Suppressor macrophage treated with lipopolysaccharide for 4 hours (primary cell): Measurements from ENCODE around the gene ALDH2.
"Not testable (repeated sequence)": the region's sequence is repeated elsewhere in the genome, so short reads cannot be mapped to it uniquely, and the experiment has no call there.

ENCODE experiments used
- DNase-seq: peaks from one replicate; pipeline ENCODE4 v3.0.0-alpha.2; 2020

Gene ALDH2

DNA sequence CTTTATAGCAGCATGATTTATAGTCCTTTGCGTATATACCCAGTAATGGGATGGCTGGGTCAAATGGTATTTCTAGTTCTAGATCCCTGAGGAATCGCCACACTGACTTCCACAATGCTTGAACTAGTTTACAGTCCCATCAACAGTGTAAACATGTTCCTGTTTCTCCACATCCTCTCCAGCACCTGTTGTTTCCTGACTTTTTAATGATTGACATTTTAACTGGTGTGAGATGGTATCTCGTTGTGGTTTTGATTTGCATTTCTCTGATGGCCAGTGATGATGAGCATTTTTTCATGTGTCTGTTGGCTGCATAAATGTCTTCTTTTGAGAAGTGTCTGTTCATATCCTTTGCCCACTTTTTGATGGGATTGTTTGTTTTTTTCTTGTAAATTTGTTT is 62.9 kb downstream of the ALDH2 start:
- DNase-seq = not testable (repeated sequence)

DNA sequence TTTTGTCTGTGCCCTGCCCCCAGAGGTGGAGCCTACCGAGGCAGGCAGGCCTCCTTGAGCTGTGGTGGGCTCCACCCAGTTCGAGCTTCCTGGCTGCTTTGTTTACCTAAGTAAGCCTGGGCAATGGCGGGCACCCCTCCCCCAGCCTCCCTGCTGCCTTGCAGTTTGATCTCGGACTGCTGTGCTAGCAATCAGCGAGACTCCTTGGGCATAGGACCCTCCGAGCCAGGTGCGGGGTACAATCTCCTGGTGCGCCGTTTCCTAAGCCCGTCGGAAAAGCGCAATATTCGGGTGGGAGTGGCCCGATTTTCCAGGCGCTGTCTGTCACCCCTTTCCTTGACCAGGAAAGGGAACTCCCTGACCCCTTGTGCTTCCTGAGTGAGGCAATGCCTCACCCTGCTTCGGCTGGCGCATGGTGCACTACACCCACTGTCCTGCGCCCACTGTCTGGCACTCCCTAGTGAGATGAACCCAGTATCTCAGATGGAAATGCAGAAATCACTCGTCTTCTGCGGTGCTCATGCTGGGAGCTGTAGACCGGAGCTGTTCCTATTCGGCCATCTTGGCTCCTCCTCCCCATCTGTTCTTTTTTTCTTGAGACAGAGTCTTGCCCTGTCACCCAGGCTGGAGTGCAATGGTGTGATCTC is 68.1 kb downstream of the ALDH2 start:
- peak; percentile 43 for DNase-seq

DNA sequence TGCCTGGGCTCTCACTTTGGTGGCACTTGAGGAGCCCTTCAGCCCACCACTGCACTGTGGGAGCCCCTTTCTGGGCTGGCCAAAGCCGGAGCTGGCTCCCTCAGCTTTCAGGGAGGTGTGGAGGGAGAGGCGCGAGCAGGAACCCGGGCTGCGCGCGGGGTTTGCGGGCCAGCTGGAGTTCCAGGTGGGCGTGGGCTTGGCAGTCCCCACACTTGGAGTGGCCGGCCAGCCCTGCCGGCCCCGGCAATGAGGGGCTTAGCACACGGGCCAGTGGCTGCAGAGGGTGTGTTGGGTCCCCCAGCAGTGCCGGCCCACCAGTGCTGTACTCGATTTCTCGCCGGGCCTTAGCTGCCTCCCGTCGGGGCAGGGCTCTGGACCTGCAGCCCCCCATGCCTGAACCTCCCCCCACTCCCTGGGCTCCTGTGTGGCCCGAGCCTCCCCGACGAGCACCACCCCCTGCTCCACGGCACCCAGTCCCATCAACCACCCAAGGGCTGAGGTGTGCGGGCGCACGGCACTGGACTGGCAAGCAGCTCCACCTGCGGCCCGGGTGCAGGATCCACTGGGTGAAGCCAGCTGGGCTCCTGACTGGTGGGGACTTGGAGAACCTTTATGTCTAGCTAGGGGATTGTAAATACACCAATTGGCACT is 68.9 kb downstream of the ALDH2 start:
- not testable (repeated sequence) for DNase-seq

DNA sequence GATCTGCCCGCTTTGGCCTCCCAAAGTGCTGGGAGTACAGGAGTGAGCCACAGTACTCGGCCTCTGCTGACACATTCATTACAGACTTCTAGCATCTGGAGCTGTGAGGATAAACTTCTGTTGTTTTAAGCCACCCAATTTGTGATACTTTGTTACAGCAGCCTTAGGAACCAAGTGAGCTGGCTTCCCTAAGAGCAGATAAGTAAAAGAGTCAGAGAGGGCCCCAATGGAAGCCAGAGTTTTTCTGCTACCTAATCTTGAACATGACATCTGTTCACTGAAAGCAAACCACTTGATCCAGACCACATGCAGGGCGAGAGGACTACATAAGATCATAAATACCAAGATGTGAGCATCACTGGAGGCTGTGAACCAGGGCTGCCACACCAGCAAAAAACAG is 71.6 kb downstream of the ALDH2 start:
- no peak for DNase-seq

DNA sequence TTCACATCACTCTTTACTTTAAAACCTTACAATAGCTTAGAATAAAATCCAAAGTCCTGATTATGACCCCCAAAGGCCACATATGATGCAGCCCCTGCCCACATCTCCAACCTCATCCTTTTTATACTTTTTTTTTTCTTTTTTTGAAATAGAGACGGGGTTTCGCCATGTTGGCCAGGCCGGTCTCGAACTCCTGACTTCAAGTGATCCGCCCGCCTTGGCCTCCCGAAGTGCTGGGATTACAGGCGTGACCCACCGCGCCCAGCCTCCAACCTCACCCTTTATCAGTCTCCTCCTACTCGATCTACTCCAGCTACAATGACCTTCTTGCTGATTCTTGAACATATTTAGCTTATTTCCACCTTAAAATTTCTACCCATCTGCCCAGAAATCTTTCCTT is 74.1 kb downstream of the ALDH2 start:
- DNase-seq = no peak

DNA sequence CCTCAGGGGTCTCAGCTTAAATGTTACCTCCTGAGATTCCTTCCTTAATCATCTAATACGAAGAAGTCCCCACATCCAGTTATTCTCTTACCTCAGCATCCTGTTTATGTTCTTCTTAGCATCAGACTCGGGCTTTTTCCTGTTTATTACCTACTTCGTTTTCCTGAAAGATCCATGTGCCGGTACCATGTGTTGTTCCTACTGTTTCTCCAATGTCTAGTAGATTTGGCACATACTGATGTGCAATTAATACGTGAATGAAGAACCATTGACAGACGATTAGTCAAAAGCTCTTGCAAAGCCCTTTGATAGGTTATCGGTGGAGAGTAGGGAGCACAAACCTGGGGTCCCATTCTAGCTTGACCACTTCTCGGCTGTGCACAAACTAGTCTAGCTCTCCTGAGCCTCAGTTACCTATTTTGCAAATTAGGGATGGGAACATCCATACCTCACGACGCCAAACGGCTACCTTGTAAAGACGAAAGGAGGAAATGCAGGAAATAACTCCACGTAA is 74.6 kb downstream of the ALDH2 start:
- DNase-seq = peak; percentile 11

DNA sequence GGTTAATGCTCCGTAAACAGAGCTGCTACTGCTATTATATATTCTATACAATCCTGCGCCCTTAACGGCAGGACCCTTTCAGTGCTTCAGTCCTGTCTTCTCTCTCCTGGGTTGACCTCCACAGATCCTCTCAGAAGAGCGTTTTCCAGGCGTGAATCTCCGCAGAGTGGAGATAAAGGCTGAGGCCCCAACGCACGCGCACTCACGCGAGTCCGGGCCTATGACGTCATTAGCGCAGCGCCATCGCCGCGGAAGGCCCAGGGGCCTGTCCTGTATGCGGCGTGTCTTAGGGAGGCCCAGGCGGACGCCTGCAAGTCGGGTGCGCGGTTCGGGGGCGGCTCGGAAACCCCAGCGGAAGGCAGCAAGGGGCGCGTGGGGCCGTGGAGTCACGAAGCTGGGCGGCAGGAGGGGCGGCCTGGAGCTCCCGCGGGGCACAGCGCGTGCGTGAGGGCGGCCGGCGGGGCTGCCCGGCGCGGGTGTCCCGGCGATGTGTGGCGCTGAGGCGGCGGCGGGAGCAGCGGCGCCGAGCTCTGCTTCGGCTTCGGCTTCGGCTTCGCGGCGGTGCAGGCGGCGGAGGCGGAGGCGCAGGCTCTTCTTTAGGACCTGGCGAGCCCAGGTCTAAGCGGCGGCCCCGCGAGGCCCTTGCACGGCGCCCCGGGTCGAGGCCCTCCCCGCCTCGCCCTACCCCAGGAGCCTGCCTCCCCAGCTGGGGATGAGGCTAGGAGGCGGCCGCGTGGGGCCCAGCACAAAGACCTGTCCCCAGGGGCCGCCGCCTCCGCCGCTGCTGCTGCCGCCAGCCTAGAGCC is 75.2 kb downstream of the ALDH2 start, which contains the start of gene MAPKAPK5:
TSS of gene MAPKAPK5 (plus strand) at position 479 of the 806 bp plus-strand sequence. CDS start 506 bp downstream, outside the sequence.
- peak; percentile 97 for DNase-seq

DNA sequence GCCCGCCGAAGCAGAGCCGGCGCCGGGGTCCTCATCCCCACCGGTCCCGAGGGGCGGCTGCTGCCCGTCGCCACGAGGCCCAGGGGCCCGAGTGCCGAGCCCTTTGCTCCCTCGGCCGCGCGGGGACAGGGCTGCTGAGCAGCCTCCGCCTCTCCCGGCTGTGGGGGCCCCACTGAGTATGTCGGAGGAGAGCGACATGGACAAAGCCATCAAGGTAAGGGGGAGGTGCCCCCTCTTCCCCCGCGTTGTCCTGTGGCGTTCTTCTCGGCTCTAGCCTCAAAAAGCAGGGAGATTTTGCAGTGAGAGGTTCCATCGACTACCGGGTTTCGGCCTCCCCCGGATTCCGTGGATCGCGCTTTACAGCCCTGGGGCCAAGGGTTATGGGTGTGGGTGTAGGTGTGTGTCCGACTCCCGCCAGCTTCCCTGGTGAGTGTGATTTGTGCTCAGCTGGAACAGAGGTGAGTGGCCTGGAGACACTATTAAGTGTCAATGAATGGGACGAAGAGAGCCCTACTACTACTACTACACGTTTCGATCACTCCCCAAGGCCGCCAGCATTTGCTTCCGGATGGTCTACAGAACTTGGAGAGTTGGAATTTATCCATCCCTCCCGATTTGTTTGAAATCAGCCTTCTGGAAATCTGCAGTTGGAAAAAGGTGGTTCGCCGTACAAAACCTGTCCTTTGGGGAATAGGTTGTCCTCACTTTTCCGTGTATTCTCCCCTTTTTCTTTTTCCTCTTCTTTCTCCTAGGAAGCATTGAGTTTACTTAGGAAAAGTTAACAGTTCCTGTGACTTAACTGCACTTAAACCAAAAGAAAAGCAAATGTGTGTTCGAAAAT is 76.0 kb downstream of the ALDH2 start:
- no peak for DNase-seq

DNA sequence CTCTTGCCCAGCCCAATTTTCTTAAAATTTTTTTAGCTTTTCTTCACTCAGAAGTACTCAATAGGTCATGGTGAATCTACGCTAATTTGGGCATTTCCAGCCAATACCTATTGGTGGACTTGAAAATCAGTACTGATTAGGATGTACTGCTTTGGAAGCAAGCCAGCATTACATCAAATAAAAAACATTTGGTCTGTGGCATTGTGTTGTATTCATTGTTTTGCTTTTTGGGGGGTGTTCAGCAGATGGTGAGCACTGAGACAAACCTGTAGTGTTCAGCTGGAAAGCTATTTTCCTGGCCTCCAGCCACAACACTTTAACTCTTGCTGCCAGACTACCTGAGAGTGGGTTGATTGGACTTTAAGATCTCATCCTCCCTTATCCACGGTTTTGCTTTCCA is 79.3 kb downstream of the ALDH2 start:
- DNase-seq = no peak

DNA sequence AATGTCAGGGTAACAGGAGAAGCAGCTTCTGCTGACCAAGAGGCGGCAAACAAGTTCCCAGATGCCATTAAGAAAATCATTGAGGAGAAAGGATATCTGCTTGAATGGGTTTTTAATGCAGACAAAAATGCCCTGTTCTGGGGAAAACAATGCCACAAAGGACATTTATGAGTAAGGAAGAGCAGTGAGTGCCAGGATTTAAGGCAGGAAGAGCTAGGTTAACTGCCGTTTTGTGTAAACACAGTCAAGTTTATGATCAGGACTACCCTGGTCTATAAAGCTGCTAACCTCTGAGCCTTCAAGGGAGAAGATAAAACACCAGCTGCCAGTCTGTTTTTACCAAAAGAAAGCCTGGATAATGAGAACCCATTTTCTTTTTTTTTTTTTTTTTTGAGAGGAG is 83.8 kb downstream of the ALDH2 start:
- DNase-seq = no peak

DNA sequence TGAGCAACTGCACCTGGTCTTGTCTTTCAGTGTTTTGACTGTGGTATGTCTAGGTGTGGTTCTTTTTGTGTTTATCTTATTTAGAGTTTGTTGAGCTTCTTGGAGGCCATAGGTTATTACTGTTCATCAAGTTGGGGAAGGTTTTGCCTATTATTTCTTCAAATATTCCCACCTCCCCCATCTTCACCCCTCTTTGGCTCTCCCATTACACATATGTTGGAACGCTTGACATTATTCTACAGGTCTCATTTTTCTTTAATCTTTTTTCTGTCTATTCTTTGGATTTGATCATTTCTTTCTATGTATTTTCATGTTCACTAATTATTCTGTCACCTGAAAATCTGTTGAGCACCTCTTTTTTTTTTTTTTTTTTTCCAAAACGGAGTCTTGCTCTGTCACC is 91.5 kb downstream of the ALDH2 start:
- no peak for DNase-seq

DNA sequence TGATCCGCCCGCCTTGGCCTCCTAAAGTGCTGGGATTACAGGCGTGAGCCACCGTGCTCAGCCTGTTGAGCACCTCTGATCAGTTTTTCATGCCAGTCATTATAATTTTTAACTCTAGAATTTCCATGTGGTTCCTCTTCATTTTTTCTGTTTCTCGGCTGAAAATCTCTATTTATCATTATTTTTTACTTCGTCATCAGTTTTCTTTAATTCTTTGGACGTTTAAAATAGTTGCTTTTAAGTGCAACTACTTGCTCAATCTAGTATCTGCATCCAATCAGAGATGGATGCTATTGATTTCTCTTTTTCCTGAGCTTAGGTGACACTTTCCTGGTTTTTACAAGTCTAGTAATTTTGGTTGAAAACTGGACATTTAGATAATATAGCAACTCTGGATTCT is 92.0 kb downstream of the ALDH2 start:
- no peak for DNase-seq

DNA sequence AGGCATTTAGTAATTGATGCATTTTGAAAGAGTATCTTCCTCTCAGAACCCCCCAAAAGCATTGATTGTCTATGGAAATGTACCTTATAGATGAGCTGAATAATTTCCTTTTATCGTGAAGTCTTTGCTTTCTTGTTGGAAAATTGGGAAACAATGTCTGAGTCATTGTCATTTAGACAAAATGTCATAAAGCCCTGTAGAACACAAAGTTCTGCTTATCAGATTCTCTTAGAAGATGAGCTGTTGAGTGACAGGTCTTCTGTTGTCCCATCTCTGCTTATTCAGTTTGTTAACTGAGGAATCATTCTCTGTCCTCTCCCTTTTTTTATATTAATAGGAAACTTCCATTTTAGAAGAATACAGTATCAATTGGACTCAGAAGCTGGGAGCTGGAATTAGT is 98.2 kb downstream of the ALDH2 start:
- peak; percentile 58 for DNase-seq
